SH-SY5Y (cell line): ENCODE measurements around the gene XYLB.

Experiments
- GATA2 ChIP-seq: IDR thresholded peaks from 2 replicates; pipeline ENCODE4 v1.6.1; 2011; ENCODE audit warnings: mild to moderate bottlenecking, low read depth, low read length
- GATA3 ChIP-seq: IDR thresholded peaks from 2 replicates; pipeline ENCODE4 v1.6.1; 2011; ENCODE audit warnings: low read depth, mild to moderate bottlenecking, low read length, moderate library complexity

Gene XYLB

DNA sequence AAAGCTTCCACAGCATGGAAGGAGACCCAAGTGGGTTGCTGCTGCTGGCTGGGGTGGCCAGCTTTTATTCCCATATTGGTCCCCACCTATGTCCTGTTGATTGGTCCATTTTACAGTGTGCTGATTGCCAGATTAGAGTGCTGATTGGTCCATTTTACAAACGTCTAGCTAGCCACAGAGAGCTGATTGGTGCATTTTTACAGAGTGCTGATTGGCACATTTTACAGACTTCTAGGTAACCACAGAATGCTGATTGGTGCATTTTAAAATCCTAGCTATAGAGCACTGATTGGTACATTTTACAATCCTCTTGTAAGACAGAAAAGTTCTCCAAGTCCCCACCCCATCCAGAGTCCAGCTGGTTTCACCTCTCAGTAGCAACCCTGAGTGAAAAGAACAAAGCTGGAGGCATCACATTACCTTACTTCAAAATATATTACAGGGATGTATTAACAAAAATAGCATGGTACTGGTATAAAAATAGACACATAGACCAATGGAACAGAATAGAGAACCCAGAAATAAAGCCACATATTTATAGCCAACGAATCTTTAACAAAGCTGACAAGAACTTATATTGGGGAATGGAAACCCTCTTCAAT, 99.6 kb downstream of the XYLB start:
- TF ChIP-seq GATA3 (no peak), GATA2 (no peak)

- no peak for TF ChIP-seq GATA3
- no peak for TF ChIP-seq GATA2
These were observed 100.2 kb downstream of the XYLB start for GRCh38 chr3:38446812-38447211.

DNA sequence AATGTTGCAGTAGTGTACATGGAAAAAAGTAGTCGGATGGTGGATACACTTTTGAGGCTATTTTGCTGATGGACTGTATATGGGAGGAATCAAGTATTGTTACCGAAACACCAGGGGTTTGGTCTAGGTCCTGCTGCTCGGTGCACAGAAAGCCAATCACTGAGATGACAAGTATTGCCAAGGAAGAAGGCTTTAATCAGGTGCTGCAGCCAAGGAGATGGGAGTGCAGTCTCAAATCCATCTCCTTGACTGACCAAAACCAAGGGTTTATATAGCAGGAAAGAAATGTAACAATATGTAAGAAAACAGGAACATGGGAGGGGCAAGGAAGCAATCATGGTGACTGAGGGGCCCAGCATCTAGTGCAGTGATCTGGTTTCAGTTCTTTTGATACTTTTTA, 104.3 kb downstream of the XYLB start:
- TF ChIP-seq GATA2, result no peak

GRCh38 chr3:38453075-38453912, 106.7 kb downstream of the XYLB start, which contains the start of gene ACVR2B:
ACVR2B (plus strand) TSS chr3:38453890; CDS start chr3:38454323, 433 bp downstream.
- no peak for TF ChIP-seq GATA2
- no peak for TF ChIP-seq GATA3

DNA sequence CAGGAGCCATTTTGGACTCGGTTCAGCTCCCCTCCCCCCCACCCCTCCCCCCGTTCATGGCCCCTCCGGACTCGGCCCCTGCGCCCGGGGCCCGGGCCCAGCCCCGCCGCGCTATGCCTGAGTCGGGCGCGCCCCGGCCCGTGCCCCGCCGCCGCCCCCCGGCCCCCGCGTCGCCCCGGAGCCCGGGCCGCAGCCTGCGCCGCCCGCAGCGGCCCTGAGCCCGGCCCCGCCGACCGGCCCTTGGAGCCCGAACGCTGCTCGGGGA, 107.3 kb downstream of the XYLB start:
- TF ChIP-seq GATA2 (no peak), GATA3 (no peak)

DNA sequence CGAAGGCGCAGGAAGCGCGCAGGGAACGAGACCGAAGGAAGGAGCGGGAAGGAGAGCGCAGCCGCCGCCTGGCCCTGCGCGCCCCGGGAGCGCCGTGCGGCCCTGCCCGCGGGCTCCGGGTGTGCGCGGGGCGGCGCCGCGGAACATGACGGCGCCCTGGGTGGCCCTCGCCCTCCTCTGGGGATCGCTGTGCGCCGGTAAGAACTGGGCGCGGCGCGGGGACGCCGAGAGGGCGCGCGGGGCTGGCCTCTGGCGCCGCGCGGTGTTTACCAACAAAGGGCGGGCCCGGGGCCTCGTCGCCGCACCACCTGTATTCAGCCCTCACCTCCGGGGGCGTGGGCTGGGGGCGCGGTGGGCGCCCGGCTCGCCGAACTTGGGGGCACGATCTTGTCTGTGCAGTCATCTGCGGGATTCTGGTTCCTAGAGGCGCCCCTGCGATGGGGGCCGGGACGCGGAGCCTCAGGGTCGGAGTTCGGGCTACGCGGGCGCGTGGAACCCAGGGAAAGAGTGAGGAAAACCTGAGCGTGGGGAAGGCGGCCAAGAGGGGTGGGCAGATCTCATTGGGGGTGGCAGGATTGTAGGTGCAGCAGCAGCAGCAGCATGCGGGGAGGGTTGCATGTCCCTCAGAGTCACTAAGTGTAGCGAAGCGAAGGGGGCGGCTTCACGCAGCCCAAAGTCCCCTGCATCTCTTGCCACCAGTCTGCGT, 107.7 kb downstream of the XYLB start:
- TF ChIP-seq GATA2 (no peak), GATA3 (no peak)

GRCh38 chr3:38454884-38455638, 108.5 kb downstream of the XYLB start:
- no peak for TF ChIP-seq GATA3
- TF ChIP-seq GATA2, result no peak

GRCh38 chr3:38455639-38456430, 109.2 kb downstream of the XYLB start:
- no peak for TF ChIP-seq GATA3
- no peak for TF ChIP-seq GATA2

GRCh38 chr3:38457111-38458003, 110.8 kb downstream of the XYLB start:
- TF ChIP-seq GATA2, result no peak
- no peak for TF ChIP-seq GATA3

- TF ChIP-seq GATA3 (no peak), GATA2 (no peak)
These were observed 112.4 kb downstream of the XYLB start for GRCh38 chr3:38458796-38459498.

DNA sequence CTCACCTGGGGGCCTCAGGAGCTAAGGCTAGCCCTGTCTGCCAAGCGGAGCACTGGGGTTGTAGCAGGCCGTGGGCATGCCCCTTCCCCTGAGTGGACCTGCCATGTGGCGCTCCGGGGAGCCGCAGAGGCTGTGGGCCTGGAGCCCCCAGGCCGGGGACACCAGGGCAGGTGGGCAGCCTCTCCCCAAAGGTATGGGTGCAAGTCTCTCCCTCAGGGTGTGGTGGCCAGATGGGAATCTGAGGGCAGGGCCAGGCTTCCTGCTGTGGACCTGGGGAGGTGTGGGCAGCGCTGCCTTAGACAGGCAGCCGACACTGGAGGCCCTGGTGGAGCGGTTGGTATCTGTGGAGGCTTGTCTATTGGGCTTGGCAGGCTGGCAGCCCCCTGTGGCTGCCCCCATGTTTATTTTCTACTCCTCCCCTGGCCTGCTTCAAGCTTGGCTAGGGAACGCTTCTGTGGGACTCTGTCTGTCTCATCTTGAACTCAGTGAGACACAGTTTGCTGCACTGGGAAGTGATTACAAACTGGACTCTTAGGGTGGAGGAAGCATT, 113.0 kb downstream of the XYLB start:
- TF ChIP-seq GATA2 (no peak), GATA3 (no peak)
